Gastrocnemius medialis (tissue), 4 donors: ENCODE results near the gene LRRC18.

Experiments
- CTCF ChIP-seq, 5 experiments: fragments of 450-650 bp in 3 of 5; fragments of 200-600 bp in 2 of 5; sonication (generic) in 2 of 5; IDR thresholded peaks in 4 of 5; conservative IDR thresholded peaks in 1 of 5; 1 replicate in 4 of 5; 2 replicates in 1 of 5; pipeline ENCODE4 v1.5.1; 2016 to 2019; ENCODE audit warnings: antibody characterized with exemption in 5 of 5, mild to moderate bottlenecking in 3 of 5, moderate library complexity in 3 of 5
- POLR2A ChIP-seq, 2 donors: fragments of 450-650 bp; IDR thresholded peaks; one replicate each; pipeline ENCODE4 v1.6.1; 2017; ENCODE audit warnings: antibody characterized with exemption in 2 of 2, mild to moderate bottlenecking in 2 of 2, moderate library complexity in 2 of 2

GRCh38 chr10:48904861-48905260, 34.8 kb downstream of the LRRC18 start:
- TF ChIP-seq CTCF (IDR thresholded peaks at IDR 0.05 in 4 of 5, conservative IDR thresholded peaks at IDR 0.05 in 1 of 5) (no peak), POLR2A (IDR thresholded peaks at IDR 0.05) (no peak)
